GM21447 (cell line): ENCODE results near the gene OTUD4.
"Not testable (repeated sequence)": the region's sequence is repeated elsewhere in the genome, so short reads cannot be mapped to it uniquely, and the experiment has no call there.

Experiments used
- ATAC-seq: cut with Tn5 transposase; IDR thresholded peaks from one replicate; pipeline ENCODE4 v1.9.1; 2021; ENCODE audit not compliant: unreplicated experiment

The OTUD4 gene

GRCh38 chr4:145179281-145179860 is 1.0 kb downstream of the OTUD4 start:
- ATAC-seq, result peak; percentile 41

GRCh38 chr4:145178740-145179280 is 1.6 kb downstream of the OTUD4 start:
- no peak for ATAC-seq

- ATAC-seq, result no peak
Measured at GRCh38 chr4:145177906-145178538, 2.4 kb downstream of the OTUD4 start.

GRCh38 chr4:145177511-145177905 is 2.9 kb downstream of the OTUD4 start:
- ATAC-seq, result no peak

- ATAC-seq, result no peak
Measured at GRCh38 chr4:145176641-145177432, 3.6 kb downstream of the OTUD4 start.

DNA sequence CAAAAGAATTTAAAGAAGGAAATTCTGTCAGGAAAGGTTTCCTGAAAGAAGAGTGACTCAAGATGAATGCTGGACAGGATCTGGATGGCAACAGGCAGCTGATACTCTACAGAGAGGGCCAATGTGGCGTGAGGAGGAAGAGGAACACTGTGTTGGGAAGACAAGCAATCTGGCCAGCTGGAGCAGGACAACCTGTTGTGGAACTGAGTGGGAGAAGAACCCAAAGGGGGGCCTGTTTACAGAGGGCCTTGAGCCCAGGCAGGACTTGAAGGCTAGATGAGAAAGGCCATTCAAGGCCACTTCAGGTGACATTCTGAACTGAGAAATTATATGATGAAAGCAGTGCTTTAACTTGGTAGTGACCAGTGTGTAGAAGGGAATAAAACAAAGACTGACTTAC is 8.5 kb downstream of the OTUD4 start:
- no peak for ATAC-seq

DNA sequence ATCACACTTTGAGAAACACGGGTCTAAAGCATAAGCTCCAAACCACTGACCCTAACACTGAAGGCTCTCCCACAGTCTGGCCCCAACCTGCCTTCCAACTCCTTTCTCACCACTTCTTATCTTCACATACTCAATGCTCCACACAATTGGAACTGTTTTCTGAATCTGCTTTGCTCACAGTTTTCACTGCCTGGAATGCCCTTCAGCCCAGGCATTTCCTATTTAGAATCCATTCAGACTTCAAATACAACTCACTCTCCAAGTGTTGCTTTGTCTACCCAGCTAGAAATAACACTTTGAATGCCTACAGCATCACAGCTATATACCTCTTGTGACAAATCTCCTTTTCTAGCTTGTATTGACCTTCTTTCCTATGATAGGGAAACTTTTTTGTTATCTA is 10.2 kb downstream of the OTUD4 start:
- no peak for ATAC-seq

- no peak for ATAC-seq
Measured at GRCh38 chr4:145168581-145169187, 11.7 kb downstream of the OTUD4 start.

DNA sequence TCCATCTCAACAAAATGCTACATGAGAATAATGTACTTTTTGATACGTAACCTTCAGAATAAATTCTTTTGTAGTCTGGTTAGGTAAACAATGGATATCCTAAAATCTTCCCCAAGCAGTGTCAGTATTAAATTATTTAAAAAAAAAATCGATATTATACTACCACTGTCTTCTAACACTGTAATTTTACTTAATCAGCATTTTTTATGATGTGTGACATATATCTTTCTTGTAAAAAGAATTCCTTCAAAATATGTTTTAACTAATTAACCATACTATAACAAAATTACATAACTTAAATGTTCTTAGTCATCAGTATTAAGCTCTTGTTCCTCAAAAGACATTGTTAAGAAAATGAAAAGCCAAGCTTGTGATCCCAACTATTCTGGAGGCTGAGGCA is 12.5 kb downstream of the OTUD4 start:
- no peak for ATAC-seq

DNA sequence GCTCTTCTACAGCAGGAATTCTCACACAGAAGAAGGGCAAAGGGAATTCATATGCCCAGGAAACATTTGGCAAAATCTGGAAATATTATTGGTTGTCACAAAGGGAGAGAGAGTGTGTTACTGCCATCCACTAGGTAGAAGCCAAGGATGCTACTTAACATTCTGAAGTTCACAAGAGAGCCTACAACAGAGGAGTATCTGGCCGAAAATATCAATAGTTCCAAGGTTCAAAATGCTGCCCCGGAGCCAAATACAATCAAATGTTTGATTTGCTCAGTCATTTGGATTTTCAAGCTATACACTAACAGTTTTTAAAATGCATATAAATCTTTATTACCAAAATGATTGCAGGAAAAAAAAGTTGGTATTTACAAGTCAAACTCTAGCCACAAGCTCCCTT is 18.8 kb downstream of the OTUD4 start:
- ATAC-seq, result no peak

DNA sequence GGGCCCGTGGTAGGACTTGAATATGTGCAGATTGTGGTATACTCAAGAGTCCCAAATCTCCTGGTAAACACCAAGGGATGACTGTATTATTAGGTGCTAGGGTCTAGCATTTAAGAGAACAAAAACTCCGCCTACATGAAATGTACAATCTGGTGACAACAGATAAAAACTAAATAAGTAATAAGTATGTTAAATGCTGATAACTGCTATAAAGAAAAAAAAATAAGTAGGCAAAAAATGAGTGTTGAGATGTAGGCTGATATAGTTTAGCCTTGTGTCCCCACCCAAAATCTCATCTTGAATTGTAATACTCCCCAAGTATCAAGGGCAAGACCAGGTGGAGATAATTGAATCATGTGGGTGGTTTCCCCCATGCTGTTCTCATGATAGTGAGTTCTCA is 23.4 kb downstream of the OTUD4 start:
- ATAC-seq, result no peak

DNA sequence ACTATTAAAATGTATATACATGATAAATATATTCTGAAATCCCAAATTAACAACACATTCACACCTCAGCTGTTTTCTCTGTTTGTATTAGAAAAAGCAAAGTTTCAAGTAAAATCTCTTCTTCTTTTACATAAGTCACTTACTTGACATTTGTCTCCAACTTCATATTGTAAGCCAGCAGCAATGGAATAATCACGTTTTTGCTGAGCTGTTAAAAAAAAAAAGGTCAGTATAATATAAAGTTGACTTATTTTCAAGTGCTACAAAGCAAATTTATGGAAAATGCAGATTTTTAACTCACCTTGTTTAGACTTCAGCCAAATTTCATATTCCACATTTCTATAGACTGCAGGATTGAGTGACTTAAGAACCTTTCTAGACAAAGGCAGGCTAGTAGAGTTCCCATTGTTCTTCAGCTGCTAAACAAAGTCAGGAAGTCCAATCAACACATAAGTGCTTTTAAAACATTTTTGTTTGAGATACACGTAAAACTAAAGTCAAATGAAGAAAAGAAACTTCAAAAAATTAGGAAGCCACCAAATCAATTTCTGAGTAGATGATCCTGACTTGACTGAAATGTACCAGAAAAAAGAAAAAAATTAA is 25.0 kb downstream of the OTUD4 start:
- no peak for ATAC-seq

DNA sequence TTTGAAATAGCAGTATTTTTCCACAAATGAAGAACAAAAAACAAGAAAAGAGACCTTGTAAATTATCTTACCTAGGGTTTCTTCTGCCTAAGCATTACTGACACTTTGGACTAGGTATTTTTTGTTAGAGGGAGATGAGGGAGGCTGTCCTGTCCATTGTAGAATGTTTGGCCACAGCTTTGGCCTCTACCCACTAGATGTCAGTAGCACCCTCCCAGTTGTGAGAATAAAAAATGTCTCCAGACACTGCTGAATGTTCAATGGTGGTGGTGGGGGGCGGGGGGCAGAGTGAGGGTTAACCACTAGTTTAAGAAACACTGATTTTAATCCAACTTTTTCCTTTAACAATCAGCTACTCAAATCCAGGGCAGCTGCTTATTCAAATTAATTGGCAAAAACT is 25.8 kb downstream of the OTUD4 start:
- peak; percentile 82 for ATAC-seq

DNA sequence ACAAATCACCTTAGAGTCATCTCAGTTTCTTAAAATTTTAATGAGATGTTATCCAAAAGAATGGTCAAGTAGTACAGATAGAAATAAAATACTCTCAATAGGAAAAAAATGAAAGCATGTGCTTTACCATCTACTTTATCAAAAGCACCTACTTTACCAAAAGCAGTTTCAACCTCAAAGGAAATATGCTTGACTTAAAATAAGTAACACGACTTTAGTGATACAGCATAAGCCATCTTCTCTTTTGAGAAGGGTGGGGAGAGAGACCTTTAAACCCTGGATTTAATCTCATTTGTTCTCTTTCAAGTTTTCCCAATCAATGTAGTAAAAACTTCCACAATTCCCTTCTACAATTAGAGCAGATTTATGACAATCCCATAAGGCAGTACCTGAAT is 26.5 kb downstream of the OTUD4 start:
- ATAC-seq, result peak; percentile 58

DNA sequence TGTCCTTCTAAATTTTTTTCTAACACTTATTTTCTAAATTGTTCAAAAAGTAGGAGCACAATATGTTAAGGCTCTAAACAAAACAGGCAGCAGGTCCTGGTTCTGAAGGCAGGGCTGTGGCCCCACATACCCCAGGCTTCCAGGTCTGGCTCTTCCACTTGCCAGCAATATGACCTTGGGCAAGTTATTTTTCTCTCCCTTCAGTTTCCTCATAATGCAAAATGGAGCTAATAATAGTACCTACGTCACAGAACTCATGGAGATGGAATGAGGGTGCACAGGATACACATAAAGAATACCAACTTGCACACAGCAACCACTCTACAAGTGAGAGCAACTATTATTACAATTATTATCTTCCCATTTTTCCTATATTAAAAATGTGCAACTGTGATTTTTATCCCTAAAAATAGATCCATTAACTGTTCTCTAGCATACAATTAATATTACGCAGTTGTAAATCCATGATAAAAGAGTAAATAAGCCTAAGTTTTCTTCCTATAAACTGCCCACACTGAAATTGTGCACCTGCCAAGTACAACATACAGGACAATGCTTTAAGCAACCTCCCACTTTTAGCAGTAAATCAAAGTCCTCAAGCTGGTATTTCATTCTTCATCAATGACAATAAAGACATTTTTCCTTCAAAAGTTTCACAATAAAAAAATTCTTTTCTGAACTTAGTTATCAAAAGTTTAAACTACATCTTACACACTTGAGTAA is 27.0 kb downstream of the OTUD4 start:
- no peak for ATAC-seq

DNA sequence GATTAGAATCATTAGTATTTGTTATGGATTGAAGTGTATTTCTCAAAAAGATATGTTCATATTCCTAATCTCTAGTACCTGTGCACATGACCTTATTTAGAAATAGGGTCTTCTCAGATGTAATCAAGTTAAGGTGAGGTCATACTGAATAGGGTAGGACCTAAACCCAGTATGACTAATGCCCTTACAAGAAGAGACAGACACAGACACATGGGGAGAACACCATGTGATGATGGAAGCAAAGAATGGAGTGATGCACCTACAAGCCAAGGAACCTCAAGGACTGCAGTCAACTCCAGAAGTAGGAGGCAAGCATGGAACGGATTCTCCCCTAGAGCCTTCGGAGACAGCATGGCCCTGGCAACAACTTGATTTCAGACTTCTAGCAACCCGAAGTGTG is 31.4 kb downstream of the OTUD4 start:
- ATAC-seq, result no peak

GRCh38 chr4:145136219-145136618 is 44.2 kb downstream of the OTUD4 start:
- not testable (repeated sequence) for ATAC-seq

GRCh38 chr4:145132511-145133098 is 47.8 kb downstream of the OTUD4 start:
- peak; percentile 86 for ATAC-seq

GRCh38 chr4:145131848-145132247 is 48.5 kb downstream of the OTUD4 start:
- no peak for ATAC-seq

DNA sequence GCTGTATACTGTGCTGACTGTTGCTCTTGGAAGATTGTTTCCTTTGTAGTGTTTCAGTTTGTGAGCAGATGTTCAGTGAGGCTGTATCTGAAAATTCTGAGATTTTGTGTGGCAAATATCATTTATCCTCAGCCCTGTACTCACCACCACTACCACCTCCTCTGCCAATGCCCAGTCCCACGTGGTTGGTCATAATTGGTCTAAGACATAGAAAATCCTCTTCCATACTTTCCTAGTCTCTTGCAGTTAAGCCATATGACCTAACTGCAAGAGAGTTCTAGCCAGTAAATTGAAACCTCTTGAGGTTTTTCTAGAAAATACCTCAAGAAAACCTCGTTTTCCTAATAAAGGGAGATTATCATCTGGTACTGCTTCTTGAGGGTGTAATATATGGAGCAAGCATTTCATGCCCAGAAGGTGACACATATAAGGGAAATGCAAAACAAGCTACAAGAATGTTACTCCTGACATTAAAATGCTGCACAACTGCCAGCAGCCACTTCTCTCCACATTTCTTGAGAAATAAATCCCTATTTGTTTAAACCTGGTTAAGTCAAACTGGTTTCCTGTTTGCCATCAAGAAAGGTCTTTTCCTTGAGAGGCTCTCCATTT is 49.5 kb downstream of the OTUD4 start:
- ATAC-seq, result no peak
